ENCODE measurements around the gene NOXA1. TPM values are rescaled to one million over a fixed set of nuclear protein-coding genes. Genes with fewer than 3 reads are reported as not detected.
"Not testable (repeated sequence)": the region's sequence is repeated elsewhere in the genome, so short reads cannot be mapped to it uniquely, and the experiment has no call there.

Gene NOXA1
- total and polyA plus RNA-seq, 4 experiments from 2014 or later, result 0.29 to 5.6 (median 2.8) TPM

- CTCF ChIA-PET (ENCODE audit: partially characterized antibody), result no interaction called here
- H3K4me3 Mint-ChIP-seq, result peak overlapping the region in 1 of 8 donors; percentile 58
- POLR2A ChIA-PET (ENCODE audit: partially characterized antibody), result interaction anchor here (0.8 kb wide), 1 partner anchor 108 kb away, joined by 3 read pairs; no protein-coding TSS in a partner anchor
Observed at GRCh38 chr9:137409515-137409914, 13.7 kb upstream of the NOXA1 start.

GRCh38 chr9:137410236-137410890 is 12.8 kb upstream of the NOXA1 start:
- H3K4me3 ChIP-seq (ENCODE audit: low read length in 2 of 2); H3K27me3 ChIP-seq (ENCODE audit: insufficient read depth, low read length); H3K27me3 Mint-ChIP-seq; H3K36me3 Mint-ChIP-seq; H3K9me3 ChIP-seq (ENCODE audit: control insufficient read depth in 1 of 2, low read length in 2 of 2); DNase-seq; H3K27ac ChIP-seq (ENCODE audit: low read depth, low read length); H3K27ac Mint-ChIP-seq; H3K9me3 Mint-ChIP-seq; CTCF ChIA-PET (ENCODE audit: partially characterized antibody); intact Hi-C loops (cut with micrococcal nuclease); H3K36me3 ChIP-seq (ENCODE audit: insufficient read depth, low read length): not testable (repeated sequence)
- H3K4me1 ChIP-seq (ENCODE audit: insufficient read depth, low read length), result peaks cover 19% of the 10 kb centered on the region
- POLR2A ChIA-PET (ENCODE audit: partially characterized antibody), result interaction anchor here (0.8 to 2.9 kb wide), 3 partner anchors 13 to 109 kb away, joined by 3 to 12 read pairs (median 3); partner anchors contain the start of genes EXD3 and NOXA1
- peak overlapping the region in 1 of 8 donors; percentile 65 for H3K4me3 Mint-ChIP-seq
- H3K4me1 Mint-ChIP-seq, result peaks cover under 1 to 12% (median 7%) of the 10 kb centered on the region in 4 donors

More at GRCh38 chr9:137409515-137409914, 13.7 kb upstream of the NOXA1 start:
- H3K36me3 Mint-ChIP-seq, result no peaks in the 10 kb centered on the region
- peak overlapping the region in 2 of 7 donors; percentile 24 to 60 for H3K27ac Mint-ChIP-seq
- Histone ChIP-seq H3K4me3 (ENCODE audit: low read length in 2 of 2) (no peak overlapping the region), H3K9me3 (ENCODE audit: control insufficient read depth in 1 of 2, low read length in 2 of 2) (no peaks in the 10 kb centered on the region), H3K4me1 (ENCODE audit: insufficient read depth, low read length) (peaks cover 19% of the 10 kb centered on the region), H3K36me3 (ENCODE audit: insufficient read depth, low read length) (no peaks in the 10 kb centered on the region), H3K27me3 (ENCODE audit: insufficient read depth, low read length) (no peaks in the 10 kb centered on the region), H3K27ac (ENCODE audit: low read depth, low read length) (no peak overlapping the region)
- peaks cover 0 to 12% (median 6%) of the 10 kb centered on the region in 4 donors for H3K4me1 Mint-ChIP-seq
- no peaks in the 10 kb centered on the region for H3K9me3 Mint-ChIP-seq
- peaks cover 0 to 2% of the 10 kb centered on the region in 2 donors for H3K27me3 Mint-ChIP-seq
- intact Hi-C loops (cut with micrococcal nuclease), result no loop called here
- no peak for DNase-seq

DNA sequence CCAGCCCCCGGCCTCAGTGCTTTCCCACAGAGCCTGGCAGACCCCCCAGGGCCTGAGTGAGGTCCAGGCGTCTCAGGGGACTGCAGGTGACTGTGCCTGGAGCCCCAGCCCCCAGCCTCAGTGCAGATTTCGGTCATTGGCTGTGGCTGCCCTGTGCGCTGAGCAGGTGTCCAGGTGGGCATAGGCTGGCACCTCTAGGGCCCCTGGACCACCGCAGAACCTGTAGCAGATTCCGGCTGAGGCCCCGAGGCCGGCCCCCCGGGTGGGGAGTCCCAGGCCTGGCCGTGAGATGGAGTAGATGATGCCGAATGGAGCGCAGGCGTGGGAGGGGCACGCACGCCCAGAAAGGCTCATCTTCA is 12.3 kb upstream of the NOXA1 start:
- intact Hi-C loops (cut with micrococcal nuclease), result no loop called here
- H3K27me3 ChIP-seq (ENCODE audit: insufficient read depth, low read length), result no peaks in the 10 kb centered on the region
- Mint-ChIP-seq H3K27me3 (peaks cover 0 to 2% of the 10 kb centered on the region in 2 donors), H3K27ac (no peak overlapping the region), H3K4me3 (peak overlapping the region in 1 of 8 donors; percentile 48), H3K4me1 (peaks cover 2 to 11% (median 5%) of the 10 kb centered on the region in 4 donors), H3K36me3 (no peaks in the 10 kb centered on the region), H3K9me3 (no peaks in the 10 kb centered on the region)
- no peak overlapping the region for H3K4me3 ChIP-seq (ENCODE audit: low read length in 2 of 2)
- H3K27ac ChIP-seq (ENCODE audit: low read depth, low read length), result no peak overlapping the region
- CTCF ChIA-PET (ENCODE audit: partially characterized antibody), result no interaction called here
- peaks cover 19% of the 10 kb centered on the region for H3K4me1 ChIP-seq (ENCODE audit: insufficient read depth, low read length)
- POLR2A ChIA-PET (ENCODE audit: partially characterized antibody), result interaction anchor here (0.8 to 2.9 kb wide), 3 partner anchors 12 to 65 kb away, joined by 3 to 12 read pairs (median 3); partner anchors contain the start of genes EXD3 and NOXA1
- no peaks in the 10 kb centered on the region for H3K36me3 ChIP-seq (ENCODE audit: insufficient read depth, low read length)
- H3K9me3 ChIP-seq (ENCODE audit: control insufficient read depth in 1 of 2, low read length in 2 of 2), result no peaks in the 10 kb centered on the region
- DNase-seq, result no peak

- Mint-ChIP-seq H3K27me3 (no peaks in the 10 kb centered on the region), H3K27ac (no peak overlapping the region), H3K9me3 (no peaks in the 10 kb centered on the region), H3K4me3 (peak overlapping the region in 1 of 8 donors; percentile 48), H3K36me3 (no peaks in the 10 kb centered on the region), H3K4me1 (peaks cover 2 to 11% (median 4%) of the 10 kb centered on the region in 4 donors)
- intact Hi-C loops (cut with micrococcal nuclease), result no loop called here
- Histone ChIP-seq H3K36me3 (ENCODE audit: insufficient read depth, low read length) (no peaks in the 10 kb centered on the region), H3K4me1 (ENCODE audit: insufficient read depth, low read length) (peaks cover 19% of the 10 kb centered on the region), H3K9me3 (ENCODE audit: control insufficient read depth in 1 of 2, low read length in 2 of 2) (no peaks in the 10 kb centered on the region), H3K27me3 (ENCODE audit: insufficient read depth, low read length) (no peaks in the 10 kb centered on the region), H3K27ac (ENCODE audit: low read depth, low read length) (no peak overlapping the region), H3K4me3 (ENCODE audit: low read length in 2 of 2) (no peak overlapping the region)
- DNase-seq, result no peak
- POLR2A ChIA-PET (ENCODE audit: partially characterized antibody), result interaction anchor here (0.8 to 2.9 kb wide), 3 partner anchors 12 to 65 kb away, joined by 3 to 12 read pairs (median 3); partner anchors contain the start of genes EXD3 and NOXA1
- CTCF ChIA-PET (ENCODE audit: partially characterized antibody), result no interaction called here
Observed at GRCh38 chr9:137411260-137411644, 11.9 kb upstream of the NOXA1 start.

DNA sequence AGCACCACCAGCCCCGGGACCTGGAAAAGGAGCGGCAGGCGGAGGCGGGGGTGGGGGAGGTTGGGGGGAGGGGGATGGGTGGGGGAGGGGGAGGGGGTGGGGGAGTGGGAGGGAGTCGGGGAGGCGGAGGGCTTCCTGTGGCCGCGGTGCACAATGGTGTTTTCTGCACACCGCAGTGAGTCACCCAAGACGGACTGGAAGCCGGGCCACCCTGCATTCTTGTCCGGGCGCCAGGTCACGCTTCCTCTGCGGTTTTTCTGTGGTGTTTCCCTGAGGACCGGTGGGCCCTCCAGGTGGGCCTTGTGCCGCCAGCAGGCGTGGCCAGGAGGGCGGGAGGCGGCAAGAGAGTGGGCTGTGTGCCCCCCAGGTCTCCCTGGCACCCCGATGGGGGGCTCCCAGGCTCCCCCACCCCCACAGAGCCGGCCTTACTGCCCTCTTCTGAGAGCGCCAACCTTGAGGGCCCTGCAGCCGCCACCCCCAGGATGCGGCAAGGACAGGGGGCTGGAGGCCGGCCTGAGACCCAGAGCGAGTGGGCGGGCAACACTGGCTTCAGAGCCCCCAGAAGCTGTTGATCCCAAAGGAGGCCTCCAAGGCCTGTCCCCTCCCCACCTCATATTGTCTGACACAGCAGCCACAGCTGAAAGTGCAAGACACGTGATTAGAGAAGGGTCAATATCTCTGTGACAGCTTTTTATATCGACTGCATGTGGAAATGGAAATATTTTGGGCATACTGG is 11.4 kb upstream of the NOXA1 start:
- H3K9me3 Mint-ChIP-seq, result no peaks in the 10 kb centered on the region
- ChIA-PET POLR2A (ENCODE audit: partially characterized antibody) (interaction anchor here (0.8 to 2.9 kb wide), 2 partner anchors 11 to 64 kb away, joined by 3 to 12 read pairs; partner anchors contain the start of genes EXD3 and NOXA1), CTCF (ENCODE audit: partially characterized antibody) (no interaction called here)
- H3K36me3 ChIP-seq (ENCODE audit: insufficient read depth, low read length), result no peaks in the 10 kb centered on the region
- peaks cover 2 to 11% (median 4%) of the 10 kb centered on the region in 4 donors for H3K4me1 Mint-ChIP-seq
- H3K4me3 Mint-ChIP-seq, result no peak overlapping the region
- peak in 1 of 5 donors; percentile 59 for DNase-seq
- H3K27ac ChIP-seq (ENCODE audit: low read depth, low read length), result no peak overlapping the region
- intact Hi-C loops (cut with micrococcal nuclease), result no loop called here
- H3K36me3 Mint-ChIP-seq, result no peaks in the 10 kb centered on the region
- no peaks in the 10 kb centered on the region for H3K27me3 Mint-ChIP-seq
- no peaks in the 10 kb centered on the region for H3K9me3 ChIP-seq (ENCODE audit: control insufficient read depth in 1 of 2, low read length in 2 of 2)
- H3K27me3 ChIP-seq (ENCODE audit: insufficient read depth, low read length), result no peaks in the 10 kb centered on the region
- H3K4me1 ChIP-seq (ENCODE audit: insufficient read depth, low read length), result peaks cover 19% of the 10 kb centered on the region
- no peak overlapping the region for H3K27ac Mint-ChIP-seq
- no peak overlapping the region for H3K4me3 ChIP-seq (ENCODE audit: low read length in 2 of 2)

- no peak overlapping the region for H3K27ac Mint-ChIP-seq
- ChIA-PET CTCF (ENCODE audit: partially characterized antibody) (no interaction called here), POLR2A (ENCODE audit: partially characterized antibody) (interaction anchor here (2.9 kb wide), 1 partner anchor 11 kb away, joined by 12 read pairs; the partner anchor contains the start of genes EXD3 and NOXA1)
- DNase-seq, result no peak
- no peaks in the 10 kb centered on the region for H3K27me3 Mint-ChIP-seq
- peaks cover 2 to 11% (median 4%) of the 10 kb centered on the region in 4 donors for H3K4me1 Mint-ChIP-seq
- Histone ChIP-seq H3K9me3 (ENCODE audit: control insufficient read depth in 1 of 2, low read length in 2 of 2) (no peaks in the 10 kb centered on the region), H3K27me3 (ENCODE audit: insufficient read depth, low read length) (no peaks in the 10 kb centered on the region), H3K4me3 (ENCODE audit: low read length in 2 of 2) (no peak overlapping the region), H3K27ac (ENCODE audit: low read depth, low read length) (no peak overlapping the region), H3K4me1 (ENCODE audit: insufficient read depth, low read length) (peaks cover 14% of the 10 kb centered on the region), H3K36me3 (ENCODE audit: insufficient read depth, low read length) (no peaks in the 10 kb centered on the region)
- H3K4me3 Mint-ChIP-seq, result no peak overlapping the region
- intact Hi-C loops (cut with micrococcal nuclease), result no loop called here
- H3K36me3 Mint-ChIP-seq, result no peaks in the 10 kb centered on the region
- H3K9me3 Mint-ChIP-seq, result no peaks in the 10 kb centered on the region
Observed at GRCh38 chr9:137412431-137412830, 10.8 kb upstream of the NOXA1 start.

DNA sequence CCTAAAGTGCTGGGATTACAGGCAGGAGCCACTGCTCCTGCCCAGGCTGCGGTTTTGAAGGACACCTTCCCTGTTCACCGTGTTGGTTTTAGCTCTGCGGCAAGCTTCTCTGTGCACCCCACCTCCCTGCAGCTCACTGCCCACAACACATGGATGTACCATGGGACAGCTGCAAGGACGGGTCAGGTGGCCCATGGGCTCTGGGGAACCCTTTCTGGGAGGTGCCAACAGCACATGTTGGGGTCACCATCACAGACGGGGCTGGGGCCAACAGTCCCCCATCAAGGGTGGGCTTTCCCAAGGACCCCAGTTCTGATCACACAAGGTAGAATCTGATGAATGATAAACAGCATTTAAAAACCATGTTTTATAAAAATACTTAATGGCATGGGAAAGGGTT is 7.7 kb upstream of the NOXA1 start:
- Mint-ChIP-seq H3K4me1 (peaks cover 2 to 11% (median 4%) of the 10 kb centered on the region in 4 donors), H3K27ac (peak overlapping the region in 1 of 7 donors; percentile 57), H3K27me3 (no peaks in the 10 kb centered on the region), H3K36me3 (no peaks in the 10 kb centered on the region), H3K9me3 (no peaks in the 10 kb centered on the region), H3K4me3 (peak overlapping the region in 1 of 8 donors; percentile 6)
- intact Hi-C loops (cut with micrococcal nuclease), result no loop called here
- DNase-seq, result no peak
- ChIA-PET POLR2A (ENCODE audit: partially characterized antibody) (no interaction called here), CTCF (ENCODE audit: partially characterized antibody) (no interaction called here)
- H3K27me3 ChIP-seq (ENCODE audit: insufficient read depth, low read length), result no peaks in the 10 kb centered on the region
- no peaks in the 10 kb centered on the region for H3K9me3 ChIP-seq (ENCODE audit: control insufficient read depth in 1 of 2, low read length in 2 of 2)
- no peak overlapping the region for H3K27ac ChIP-seq (ENCODE audit: low read depth, low read length)
- peaks cover 13% of the 10 kb centered on the region for H3K4me1 ChIP-seq (ENCODE audit: insufficient read depth, low read length)
- H3K4me3 ChIP-seq (ENCODE audit: low read length in 2 of 2), result no peak overlapping the region
- H3K36me3 ChIP-seq (ENCODE audit: insufficient read depth, low read length), result no peaks in the 10 kb centered on the region
